NT2/D1 (cell line): Measurements from ENCODE around the gene IDH3G.

Experiments
- DNase-seq: peaks from one replicate; pipeline ENCODE4 v3.0.0-alpha.2; 2011; ENCODE audit warnings: low read depth, low spot score
- H3K27me3 ChIP-seq: 2 replicates; pipeline ENCODE4 v1.6.0; 2011; ENCODE audit warnings: mild to moderate bottlenecking; ENCODE audit not compliant: insufficient read length, insufficient read depth
- H3K36me3 ChIP-seq: 2 replicates; pipeline ENCODE4 v1.6.1; 2011; ENCODE audit warnings: mild to moderate bottlenecking, low read length, mixed read lengths; ENCODE audit not compliant: insufficient read depth, insufficient read length
- H3K4me1 ChIP-seq: 2 replicates; pipeline ENCODE4 v1.5.1; 2011; ENCODE audit not compliant: insufficient read depth, insufficient read length
- H3K4me3 ChIP-seq: 2 replicates; pipeline ENCODE4 v1.5.1; 2011; ENCODE audit warnings: low read depth; ENCODE audit not compliant: insufficient read length
- H3K9ac ChIP-seq: 2 replicates; pipeline ENCODE4 v1.6.0; 2011; ENCODE audit warnings: low read depth; ENCODE audit not compliant: insufficient read length
- H3K9me3 ChIP-seq: 2 replicates; pipeline ENCODE4 v1.5.1; 2011; ENCODE audit warnings: mild to moderate bottlenecking, low read length; ENCODE audit not compliant: insufficient read depth
- SUZ12 ChIP-seq: IDR thresholded peaks from 2 replicates; pipeline ENCODE4 v1.6.1; 2011; ENCODE audit not compliant: insufficient read length, insufficient read depth; ENCODE audit errors: extremely low read depth
- YY1 ChIP-seq: IDR thresholded peaks from 2 replicates; pipeline ENCODE4 v1.6.1; 2011; ENCODE audit not compliant: insufficient read length, insufficient read depth
- ZNF274 ChIP-seq: IDR thresholded peaks from 2 replicates; pipeline ENCODE4 v1.6.1; 2011; ENCODE audit warnings: mild to moderate bottlenecking, low read depth, low read length

The IDH3G gene

GRCh38 chrX:153783378-153784013 lies 10.7 kb downstream of the IDH3G start:
- H3K27me3 ChIP-seq = no peaks in the 10 kb centered on the region
- no peak for DNase-seq
- H3K9ac ChIP-seq = no peak overlapping the region
- TF ChIP-seq YY1 (no peak), SUZ12 (no peak), ZNF274 (no peak)
- peaks cover 3% of the 10 kb centered on the region for H3K4me1 ChIP-seq
- no peaks in the 10 kb centered on the region for H3K9me3 ChIP-seq
- H3K36me3 ChIP-seq = peaks cover 21% of the 10 kb centered on the region
- no peak overlapping the region for H3K4me3 ChIP-seq

DNA sequence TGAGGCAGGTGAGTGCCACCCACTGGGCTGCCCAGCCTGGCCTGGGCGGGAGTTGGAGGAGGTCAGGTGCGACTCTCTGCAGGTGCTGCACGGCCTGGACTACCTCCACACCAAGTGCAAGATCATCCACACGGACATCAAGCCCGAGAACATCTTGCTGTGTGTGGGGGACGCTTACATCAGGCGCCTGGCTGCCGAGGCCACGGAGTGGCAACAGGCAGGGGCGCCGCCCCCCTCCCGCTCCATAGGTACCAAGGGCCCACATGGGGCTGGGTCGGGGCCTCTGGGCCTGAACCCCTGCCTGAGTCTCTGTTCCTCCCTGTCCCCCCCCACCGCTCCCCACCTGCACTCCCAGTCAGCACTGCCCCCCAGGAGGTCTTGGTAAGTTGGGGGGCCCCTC lies 11.3 kb downstream of the IDH3G start:
- DNase-seq = no peak
- H3K4me3 ChIP-seq = no peak overlapping the region
- H3K4me1 ChIP-seq = peaks cover 3% of the 10 kb centered on the region
- no peak overlapping the region for H3K9ac ChIP-seq
- no peaks in the 10 kb centered on the region for H3K27me3 ChIP-seq
- H3K9me3 ChIP-seq = no peaks in the 10 kb centered on the region
- TF ChIP-seq YY1 (no peak), ZNF274 (no peak), SUZ12 (no peak)
- peaks cover 21% of the 10 kb centered on the region for H3K36me3 ChIP-seq

DNA sequence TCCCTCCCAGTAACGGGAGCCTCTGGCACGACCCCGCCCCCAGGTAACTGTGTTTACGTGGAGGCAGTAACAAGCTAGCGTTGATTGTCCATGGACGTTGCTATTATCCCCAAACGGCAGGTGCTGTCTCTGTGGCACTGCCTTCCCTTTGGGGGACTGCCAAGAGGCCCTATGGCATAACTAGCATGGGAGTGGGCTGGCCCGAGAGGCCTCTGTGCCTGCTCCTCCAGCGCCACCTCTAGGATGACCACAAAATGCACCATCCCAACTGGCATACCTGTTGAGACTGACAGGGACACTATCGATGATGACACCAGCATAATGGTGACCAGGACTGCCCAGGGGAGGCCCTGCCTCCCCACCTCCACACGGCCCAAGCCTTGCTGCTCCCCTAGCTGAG lies 11.9 kb downstream of the IDH3G start:
- no peak for DNase-seq
- no peak for TF ChIP-seq SUZ12
- TF ChIP-seq ZNF274 = no peak
- no peak for TF ChIP-seq YY1
- H3K27me3 ChIP-seq = no peaks in the 10 kb centered on the region

DNA sequence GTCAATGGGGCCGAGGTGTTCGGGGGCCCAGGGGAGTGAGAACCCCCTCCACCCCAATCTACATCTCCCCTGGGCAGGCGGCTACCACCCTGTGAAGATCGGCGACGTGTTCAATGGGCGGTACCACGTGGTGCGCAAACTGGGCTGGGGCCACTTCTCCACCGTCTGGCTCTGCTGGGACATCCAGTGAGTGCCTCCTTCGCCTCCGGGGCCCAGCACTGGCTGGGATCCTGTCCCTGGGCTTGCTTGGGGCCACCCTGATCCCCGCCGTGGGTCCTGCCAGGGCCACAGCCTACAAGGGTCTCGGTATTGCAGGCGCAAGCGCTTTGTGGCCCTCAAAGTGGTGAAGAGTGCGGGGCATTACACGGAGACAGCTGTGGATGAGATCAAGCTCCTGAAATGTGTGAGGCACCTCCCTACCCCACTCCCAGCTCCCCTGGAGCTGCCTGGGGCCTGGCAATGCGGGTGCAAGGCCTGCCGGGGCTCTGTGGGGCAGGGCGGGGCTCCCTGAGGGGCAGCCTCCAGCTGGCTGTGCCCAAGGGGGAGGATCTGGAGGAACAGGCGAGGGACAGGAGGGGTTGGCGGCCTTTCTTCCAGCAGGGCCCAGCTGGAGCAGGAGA lies 12.6 kb downstream of the IDH3G start:
- Histone ChIP-seq H3K4me1 (peaks cover 3% of the 10 kb centered on the region), H3K27me3 (no peaks in the 10 kb centered on the region), H3K36me3 (peaks cover 10% of the 10 kb centered on the region), H3K9ac (no peak overlapping the region), H3K9me3 (no peaks in the 10 kb centered on the region), H3K4me3 (no peak overlapping the region)
- no peak for DNase-seq
- TF ChIP-seq YY1 (no peak), SUZ12 (no peak), ZNF274 (no peak)

More for the DNA sequence above, 11.9 kb downstream of the IDH3G start:
- Histone ChIP-seq H3K4me3 (no peak overlapping the region), H3K4me1 (peaks cover 3% of the 10 kb centered on the region), H3K36me3 (peaks cover 15% of the 10 kb centered on the region), H3K9me3 (no peaks in the 10 kb centered on the region), H3K9ac (no peak overlapping the region)

DNA sequence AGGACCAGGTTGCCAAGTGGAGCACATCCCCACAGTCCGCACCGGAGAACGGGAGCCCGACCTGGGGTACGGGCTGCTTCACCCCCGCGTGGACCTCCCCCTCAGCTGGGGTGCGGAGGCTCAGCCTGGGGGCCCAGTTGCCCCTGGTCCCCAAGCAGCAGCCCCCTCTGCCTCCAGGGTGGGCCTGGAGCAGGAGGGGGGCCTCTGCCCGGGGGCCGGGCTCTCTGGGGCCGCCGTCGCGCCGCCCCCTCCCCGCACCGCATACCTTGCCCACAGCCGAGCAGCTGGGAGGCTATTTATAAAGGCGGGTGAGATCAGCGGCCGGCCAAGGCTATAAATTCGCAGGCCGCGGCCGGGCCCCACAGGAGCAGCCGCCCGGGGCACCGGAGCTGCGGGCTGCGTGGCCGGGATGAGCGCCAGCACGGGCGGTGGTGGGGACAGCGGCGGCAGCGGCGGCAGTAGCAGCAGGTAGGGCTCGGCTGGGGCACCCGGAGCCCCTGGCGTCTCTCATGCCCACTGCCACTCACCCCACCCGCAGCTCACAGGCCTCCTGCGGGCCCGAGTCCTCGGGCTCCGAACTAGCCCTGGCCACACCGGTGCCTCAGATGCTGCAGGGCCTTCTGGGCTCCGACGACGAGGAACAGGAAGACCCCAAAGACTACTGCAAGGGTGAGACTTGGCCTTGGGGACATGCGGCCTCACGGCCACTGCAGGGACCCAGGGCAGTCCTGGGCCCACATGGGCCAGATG lies 13.3 kb downstream of the IDH3G start, which contains the start of gene SRPK3:
Gene SRPK3 (plus strand): TSS at position 364 of the 750 bp plus-strand sequence. CDS start 46 bp downstream, at position 410.
- Histone ChIP-seq H3K9me3 (no peaks in the 10 kb centered on the region), H3K27me3 (no peaks in the 10 kb centered on the region), H3K9ac (no peak within 1 kb of the TSS), H3K4me3 (no peak within 1 kb of the TSS), H3K4me1 (peaks cover 3% of the 10 kb centered on the region), H3K36me3 (peaks cover 5% of the 10 kb centered on the region)
- TF ChIP-seq ZNF274 = no peak
- DNase-seq = no peak

- H3K4me1 ChIP-seq = peaks cover 3% of the 10 kb centered on the region
- TF ChIP-seq SUZ12 (no peak), ZNF274 (no peak), YY1 (no peak)
These were observed 14.1 kb downstream of the IDH3G start for GRCh38 chrX:153779891-153780677.

GRCh38 chrX:153778684-153779101 lies 15.5 kb downstream of the IDH3G start:
- H3K27me3 ChIP-seq = no peaks in the 10 kb centered on the region
- H3K36me3 ChIP-seq = peaks cover 2% of the 10 kb centered on the region
- H3K9ac ChIP-seq = no peak overlapping the region
- H3K4me3 ChIP-seq = no peak overlapping the region
- peaks cover 3% of the 10 kb centered on the region for H3K4me1 ChIP-seq
- DNase-seq = no peak
- H3K9me3 ChIP-seq = no peaks in the 10 kb centered on the region
- no peak for TF ChIP-seq ZNF274
- TF ChIP-seq YY1 = no peak
- no peak for TF ChIP-seq SUZ12

More at GRCh38 chrX:153779891-153780677, 14.1 kb downstream of the IDH3G start:
- DNase-seq = no peak
- no peak overlapping the region for H3K9ac ChIP-seq
- H3K36me3 ChIP-seq = peaks cover 2% of the 10 kb centered on the region
- no peaks in the 10 kb centered on the region for H3K27me3 ChIP-seq
- no peak overlapping the region for H3K4me3 ChIP-seq
- H3K9me3 ChIP-seq = no peaks in the 10 kb centered on the region
